Spleen (tissue), 11 donors: ENCODE data around the gene MAPK10. TPM values are rescaled to one million over a fixed set of nuclear protein-coding genes. Genes with fewer than 3 reads are reported as not detected.
"Not testable (repeated sequence)": the region's sequence is repeated elsewhere in the genome, so short reads cannot be mapped to it uniquely, and the experiment has no call there.

ENCODE experiments used
- DNase-seq: peaks from one replicate; pipeline ENCODE4 v3.0.0-alpha.2; 2020
- H3K27ac ChIP-seq, 8 donors: fragments of 200-600 bp; sonication (generic) in 7 of 8; 1 replicate in 4 of 8; 2 replicates in 4 of 8; pipeline versions ENCODE4 v1.5.0 to v1.8.0; 2016 to 2021; ENCODE audit warnings: inconsistent platforms in 4 of 8, mild to moderate bottlenecking in 4 of 8, moderate library complexity in 1 of 8
- H3K27me3 ChIP-seq, 7 donors: fragments of 200-600 bp; sonication (generic) in 6 of 7; replicated peaks in 1 of 7; 1 replicate in 4 of 7; 2 replicates in 3 of 7; pipeline versions ENCODE4 v1.5.0 to v1.8.0; 2016 to 2021; ENCODE audit warnings: inconsistent platforms in 3 of 7, mild to moderate bottlenecking in 1 of 7
- H3K36me3 ChIP-seq, 6 donors: fragments of 200-600 bp; sonication (generic) in 5 of 6; 1 replicate in 4 of 6; 2 replicates in 2 of 6; pipeline versions ENCODE4 v1.5.0 to v1.8.0; 2016 to 2021; ENCODE audit warnings: inconsistent platforms in 2 of 6
- H3K4me1 ChIP-seq, 6 donors: fragments of 200-600 bp; sonication (generic) in 5 of 6; 1 replicate in 3 of 6; 2 replicates in 3 of 6; pipeline versions ENCODE4 v1.5.0 to v1.8.0; 2016 to 2021; ENCODE audit warnings: inconsistent platforms in 3 of 6
- H3K4me3 ChIP-seq, 8 donors: fragments of 200-600 bp; sonication (generic) in 7 of 8; 1 replicate in 4 of 8; 2 replicates in 4 of 8; pipeline versions ENCODE4 v1.5.0 to v1.8.0; 2016 to 2021; ENCODE audit warnings: inconsistent platforms in 4 of 8, mild to moderate bottlenecking in 4 of 8, moderate library complexity in 2 of 8
- H3K9me3 ChIP-seq, 8 donors: fragments of 200-600 bp; sonication (generic) in 7 of 8; 1 replicate in 4 of 8; 2 replicates in 4 of 8; pipeline versions ENCODE4 v1.5.0 to v1.8.0; 2016 to 2021; ENCODE audit warnings: inconsistent platforms in 4 of 8
- CTCF ChIP-seq, 11 experiments: fragments of 200-600 bp in 7 of 11; fragments of 450-650 bp in 4 of 11; sonication (generic) in 4 of 11; IDR thresholded peaks in 8 of 11; conservative IDR thresholded peaks in 3 of 11; 1 replicate in 7 of 11; 2 replicates in 4 of 11; pipeline versions ENCODE4 v1.4.0 to v1.8.0; 2016 to 2021; ENCODE audit warnings: antibody characterized with exemption in 11 of 11, inconsistent platforms in 4 of 11, mild to moderate bottlenecking in 1 of 11
- POLR2A ChIP-seq, 3 donors: fragments of 450-650 bp; IDR thresholded peaks; one replicate each; pipeline ENCODE4 v1.5.1; 2017; ENCODE audit warnings: antibody characterized with exemption in 3 of 3, mild to moderate bottlenecking in 1 of 3
- POLR2AphosphoS5 ChIP-seq, 3 donors: sonication (generic); formaldehyde crosslinking; IDR thresholded peaks; one replicate each; pipeline ENCODE4 v1.5.1; 2017; ENCODE audit warnings: antibody characterized with exemption in 3 of 3
- WGBS, 5 donors: extraction: QIAGEN DNeasy Blood & Tissue Kit in 3 of 5; methylation state at CpG; one replicate each; pipeline versions ENCODE4 v1.1.5 to v1.1.7; 2013 to 2018; 5-methylcytosine and 5-hydroxymethylcytosine counted together
- intact Hi-C: fragments of 100-400 bp; cut with DNase I; formaldehyde crosslinking; loops from one replicate; pipeline ENCODE4 v1.15.0; 2023; ENCODE audit warnings: low total_unique reads
- polyA plus RNA-seq, 3 donors: library from polyadenylated mRNA; stranded (reverse); fragments of 200-250 nt; gene quantifications; one replicate each; pipeline ENCODE4 v1.2.1, GENCODE V29; 2013
- total RNA-seq, 7 donors: library from RNA; depleted of rRNA in 3 of 7; stranded (reverse); fragments of >200 nt in 3 of 7; fragmentation: NEBNext Ultra II Directional in 4 of 7; extraction: Animal tissue kit (Norgen Biotek cat#: 25700) in 4 of 7; gene quantifications; one replicate each; pipeline versions ENCODE4 v1.1.0 to v1.2.1, GENCODE V29; 2016 to 2021
- donor health status: healthy with polysubstance abuse.
- donor health status: DM: no; HTN: no; CAD: no; lungs with moderate emphysema.
- donor health status: DM: no; HTN: no; CAD: no.
- donor health status: Bipolar disorder and iron deficiency.
- donor health status: healthy.
- donor health status: DM: no; HTN: no; CAD: no.
- donor health status: DM: yes; HTN: yes; CAD: no.

MAPK10 gene
- total and polyA plus RNA-seq, 10 donors: 3.0 to 40.6 (median 15.2) TPM

DNA sequence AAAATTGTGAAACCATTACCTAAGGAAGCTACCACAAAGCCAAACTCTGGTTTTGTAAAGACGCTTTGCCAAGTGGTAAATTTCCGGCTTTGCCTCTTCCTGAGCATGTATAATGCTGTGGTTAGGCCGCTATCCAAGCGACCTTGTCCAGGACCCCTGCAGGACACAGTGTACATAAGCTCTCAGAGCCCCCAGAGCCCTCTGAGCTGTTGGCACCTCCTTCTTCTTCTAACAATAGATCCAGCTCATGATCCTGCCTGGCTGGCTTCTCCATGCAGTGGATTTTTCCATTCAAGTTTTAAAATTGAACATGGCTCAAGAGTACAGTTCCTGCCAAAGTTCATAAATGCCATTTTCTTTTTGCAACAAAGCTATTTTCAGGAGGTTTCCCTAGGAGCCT lies 326.7 kb downstream of the MAPK10 start:
- intact Hi-C loops: no loop called here
- Histone ChIP-seq H3K36me3 (no peaks in the 10 kb centered on the region), H3K27me3 (no peaks in the 10 kb centered on the region), H3K27ac (peak overlapping the region in 1 of 8 donors; percentile 31), H3K4me1 (peaks cover 0 to 16% (median 6%) of the 10 kb centered on the region in 6 donors), H3K4me3 (no peak overlapping the region), H3K9me3 (no peaks in the 10 kb centered on the region)
- 17 to 26% (median 21%) methylated on average over 4 of the region's 4 CpGs for WGBS, 5 donors
- TF ChIP-seq POLR2A (IDR thresholded peaks at IDR 0.05) (no peak), POLR2AphosphoS5 (IDR thresholded peaks at IDR 0.05) (no peak), CTCF (IDR thresholded peaks at IDR 0.05 in 8 of 11, conservative IDR thresholded peaks at IDR 0.05 in 3 of 11) (no peak)
- DNase-seq: no peak

GRCh38 chr4:86032476-86033022 lies 327.3 kb downstream of the MAPK10 start:
- no peak overlapping the region for H3K4me3 ChIP-seq
- intact Hi-C loops: no loop called here
- no peaks in the 10 kb centered on the region for H3K9me3 ChIP-seq
- H3K27ac ChIP-seq: peak overlapping the region in 1 of 8 donors; percentile 31
- peaks cover 0 to 16% (median 6%) of the 10 kb centered on the region in 6 donors for H3K4me1 ChIP-seq
- no peaks in the 10 kb centered on the region for H3K27me3 ChIP-seq
- no peaks in the 10 kb centered on the region for H3K36me3 ChIP-seq
- DNase-seq: no peak
- TF ChIP-seq CTCF (IDR thresholded peaks at IDR 0.05 in 8 of 11, conservative IDR thresholded peaks at IDR 0.05 in 3 of 11): no peak
- TF ChIP-seq POLR2A (IDR thresholded peaks at IDR 0.05): no peak
- TF ChIP-seq POLR2AphosphoS5 (IDR thresholded peaks at IDR 0.05): no peak
- 22 to 39% (median 25%) methylated on average over 4 of the region's 4 CpGs for WGBS, 5 donors

GRCh38 chr4:86031927-86032326 lies 327.9 kb downstream of the MAPK10 start:
- no peak for TF ChIP-seq POLR2A (IDR thresholded peaks at IDR 0.05)
- TF ChIP-seq CTCF (IDR thresholded peaks at IDR 0.05 in 8 of 11, conservative IDR thresholded peaks at IDR 0.05 in 3 of 11): no peak
- no peak for TF ChIP-seq POLR2AphosphoS5 (IDR thresholded peaks at IDR 0.05)
- DNase-seq: no peak
- peaks cover 0 to 16% (median 6%) of the 10 kb centered on the region in 6 donors for H3K4me1 ChIP-seq
- no peak overlapping the region for H3K4me3 ChIP-seq
- no peaks in the 10 kb centered on the region for H3K36me3 ChIP-seq
- H3K27me3 ChIP-seq: no peaks in the 10 kb centered on the region
- 79 to 97% (median 84%) methylated on average over 3 of the region's 3 CpGs for WGBS, 5 donors
- intact Hi-C loops: no loop called here
- H3K9me3 ChIP-seq: no peaks in the 10 kb centered on the region
- H3K27ac ChIP-seq: no peak overlapping the region

DNA sequence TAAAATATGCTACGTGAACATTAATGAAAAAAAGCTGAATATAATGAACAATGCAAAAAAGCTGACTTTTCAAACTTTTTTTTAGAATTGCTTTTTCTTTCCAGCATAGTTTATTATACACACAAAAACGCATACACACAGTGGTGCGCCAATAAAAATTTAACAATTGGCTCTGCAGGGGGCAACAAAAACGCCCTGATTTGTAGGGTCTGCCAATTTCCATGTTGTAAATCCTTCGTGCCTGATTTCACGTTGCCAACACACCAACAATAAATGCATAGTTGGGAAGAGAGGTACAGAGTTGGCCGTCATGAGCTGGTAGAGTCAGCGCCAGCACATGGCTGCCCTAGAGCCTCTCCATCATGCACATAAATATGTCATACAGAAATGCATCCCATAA lies 333.1 kb downstream of the MAPK10 start:
- DNase-seq: no peak
- H3K4me1 ChIP-seq: peaks cover 0 to 5% (median 0%) of the 10 kb centered on the region in 6 donors
- H3K36me3 ChIP-seq: no peaks in the 10 kb centered on the region
- H3K27ac ChIP-seq: no peak overlapping the region
- TF ChIP-seq POLR2AphosphoS5 (IDR thresholded peaks at IDR 0.05): no peak
- no peak for TF ChIP-seq CTCF (IDR thresholded peaks at IDR 0.05 in 8 of 11, conservative IDR thresholded peaks at IDR 0.05 in 3 of 11)
- no peak for TF ChIP-seq POLR2A (IDR thresholded peaks at IDR 0.05)
- no peaks in the 10 kb centered on the region for H3K27me3 ChIP-seq
- H3K9me3 ChIP-seq: peaks cover 0 to 2% (median 0%) of the 10 kb centered on the region in 8 donors
- WGBS, 5 donors: 89 to 97% (median 92%) methylated on average over 8 of the region's 8 CpGs
- intact Hi-C loops: no loop called here
- H3K4me3 ChIP-seq: no peak overlapping the region

- H3K27me3 ChIP-seq, H3K36me3 ChIP-seq, intact Hi-C loops, DNase-seq, H3K4me1 ChIP-seq, H3K27ac ChIP-seq, H3K9me3 ChIP-seq, H3K4me3 ChIP-seq: not testable (repeated sequence)
- 90 to 97% (median 96%) methylated on average over 2 to 24 of the region's 24 CpGs for WGBS, 5 donors
Measured at GRCh38 chr4:86021671-86022070, 338.2 kb downstream of the MAPK10 start.
